Measurements from ENCODE around the gene RBM33. TPM values are rescaled to one million over a fixed set of nuclear protein-coding genes. Genes with fewer than 3 reads are reported as not detected.
A peak's percentile ranks its signal among the peaks of the same experiment; 100 is the strongest.

RBM33 gene
- total and polyA plus RNA-seq, 2 experiments from 2014 or later = 51.1 to 53.5 TPM

DNA sequence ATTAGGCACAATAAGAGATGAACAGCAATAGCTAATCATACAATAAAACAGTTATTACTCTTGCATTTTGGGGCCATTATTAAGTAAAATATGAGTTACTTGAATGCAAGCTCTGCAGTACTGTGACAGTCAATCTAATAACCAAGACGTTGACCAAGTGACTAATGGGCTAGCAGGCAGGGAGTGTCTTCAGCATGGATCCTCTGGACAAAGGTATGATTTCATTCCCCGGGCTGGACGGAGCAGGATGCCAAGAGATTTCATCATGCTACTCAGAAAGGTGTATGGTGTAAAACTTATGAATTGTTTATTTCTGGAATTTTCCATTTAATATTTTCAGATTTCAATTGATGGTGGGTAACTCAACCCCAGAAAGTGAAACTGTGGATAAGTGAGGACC lies 86.9 kb downstream of the RBM33 start:
- Histone ChIP-seq H3K36me3 (no peaks in the 10 kb centered on the region), H3K4me1 (ENCODE audit: low read depth) (peaks cover 12% of the 10 kb centered on the region), H3K9me3 (ENCODE audit: low read depth) (no peaks in the 10 kb centered on the region), H3K4me3 (no peak overlapping the region), H3K27ac (no peak overlapping the region), H3K27me3 (no peaks in the 10 kb centered on the region)
- TF ChIP-seq, protein P1, sequence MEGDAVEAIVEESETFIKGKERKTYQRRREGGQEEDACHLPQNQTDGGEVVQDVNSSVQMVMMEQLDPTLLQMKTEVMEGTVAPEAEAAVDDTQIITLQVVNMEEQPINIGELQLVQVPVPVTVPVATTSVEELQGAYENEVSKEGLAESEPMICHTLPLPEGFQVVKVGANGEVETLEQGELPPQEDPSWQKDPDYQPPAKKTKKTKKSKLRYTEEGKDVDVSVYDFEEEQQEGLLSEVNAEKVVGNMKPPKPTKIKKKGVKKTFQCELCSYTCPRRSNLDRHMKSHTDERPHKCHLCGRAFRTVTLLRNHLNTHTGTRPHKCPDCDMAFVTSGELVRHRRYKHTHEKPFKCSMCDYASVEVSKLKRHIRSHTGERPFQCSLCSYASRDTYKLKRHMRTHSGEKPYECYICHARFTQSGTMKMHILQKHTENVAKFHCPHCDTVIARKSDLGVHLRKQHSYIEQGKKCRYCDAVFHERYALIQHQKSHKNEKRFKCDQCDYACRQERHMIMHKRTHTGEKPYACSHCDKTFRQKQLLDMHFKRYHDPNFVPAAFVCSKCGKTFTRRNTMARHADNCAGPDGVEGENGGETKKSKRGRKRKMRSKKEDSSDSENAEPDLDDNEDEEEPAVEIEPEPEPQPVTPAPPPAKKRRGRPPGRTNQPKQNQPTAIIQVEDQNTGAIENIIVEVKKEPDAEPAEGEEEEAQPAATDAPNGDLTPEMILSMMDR (IDR thresholded peaks at IDR 0.05; ENCODE audit: low read depth, low read length) = no peak
- peak in 1 of 2 donors; percentile 8 for DNase-seq (ENCODE audit: low read depth in 1 of 2, low spot score in 1 of 2)

DNA sequence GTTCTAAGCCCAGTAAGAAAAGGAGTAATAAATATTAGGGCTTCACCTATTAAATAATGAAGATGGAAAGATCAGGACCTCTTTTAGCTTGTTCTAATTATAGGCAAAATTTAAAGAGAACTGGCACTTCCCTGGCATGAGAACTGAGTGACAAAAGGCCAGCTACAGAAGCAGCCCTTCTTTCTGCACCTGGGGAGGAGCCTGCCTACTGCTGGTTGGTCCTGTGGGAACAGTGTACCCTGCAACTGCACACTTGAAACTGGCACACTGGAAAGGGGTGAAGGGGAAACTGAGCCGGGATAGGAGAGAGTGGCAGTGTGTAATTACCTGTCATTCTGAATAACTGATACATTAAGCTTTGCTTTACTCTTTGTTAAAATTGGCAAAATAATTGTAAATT lies 87.4 kb downstream of the RBM33 start:
- Histone ChIP-seq H3K4me1 (ENCODE audit: low read depth) (peaks cover 12% of the 10 kb centered on the region), H3K4me3 (no peak overlapping the region), H3K27ac (no peak overlapping the region), H3K27me3 (no peaks in the 10 kb centered on the region), H3K9me3 (ENCODE audit: low read depth) (no peaks in the 10 kb centered on the region), H3K36me3 (no peaks in the 10 kb centered on the region)
- no peak for DNase-seq (ENCODE audit: low read depth in 1 of 2, low spot score in 1 of 2)
- TF ChIP-seq, protein P1 (IDR thresholded peaks at IDR 0.05; ENCODE audit: low read depth, low read length) = no peak

DNA sequence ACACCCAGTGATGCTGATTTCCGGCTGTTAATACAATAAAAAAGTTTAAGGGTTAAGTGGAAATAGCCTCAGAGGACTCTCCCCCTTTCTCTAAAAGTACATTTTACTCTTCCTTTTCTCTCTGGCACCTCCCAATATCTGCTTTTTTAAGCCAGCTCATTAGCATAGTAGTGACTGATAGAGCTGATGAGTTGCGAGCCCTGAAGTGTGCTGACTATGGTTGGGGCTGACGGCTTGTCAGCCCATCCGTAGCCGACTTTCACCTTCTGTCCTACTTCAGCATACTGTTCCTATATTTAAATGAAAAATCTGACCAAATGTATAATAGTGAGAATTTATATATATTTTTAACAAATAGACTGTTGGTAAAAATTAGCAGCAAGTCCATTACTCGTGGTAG lies 87.8 kb downstream of the RBM33 start:
- H3K36me3 ChIP-seq = no peaks in the 10 kb centered on the region
- TF ChIP-seq, protein P1 (IDR thresholded peaks at IDR 0.05; ENCODE audit: low read depth, low read length) = no peak
- no peak overlapping the region for H3K4me3 ChIP-seq
- H3K4me1 ChIP-seq (ENCODE audit: low read depth) = peaks cover 12% of the 10 kb centered on the region
- H3K27me3 ChIP-seq = no peaks in the 10 kb centered on the region
- H3K27ac ChIP-seq = no peak overlapping the region
- DNase-seq (ENCODE audit: low read depth in 1 of 2, low spot score in 1 of 2) = no peak
- no peaks in the 10 kb centered on the region for H3K9me3 ChIP-seq (ENCODE audit: low read depth)

DNA sequence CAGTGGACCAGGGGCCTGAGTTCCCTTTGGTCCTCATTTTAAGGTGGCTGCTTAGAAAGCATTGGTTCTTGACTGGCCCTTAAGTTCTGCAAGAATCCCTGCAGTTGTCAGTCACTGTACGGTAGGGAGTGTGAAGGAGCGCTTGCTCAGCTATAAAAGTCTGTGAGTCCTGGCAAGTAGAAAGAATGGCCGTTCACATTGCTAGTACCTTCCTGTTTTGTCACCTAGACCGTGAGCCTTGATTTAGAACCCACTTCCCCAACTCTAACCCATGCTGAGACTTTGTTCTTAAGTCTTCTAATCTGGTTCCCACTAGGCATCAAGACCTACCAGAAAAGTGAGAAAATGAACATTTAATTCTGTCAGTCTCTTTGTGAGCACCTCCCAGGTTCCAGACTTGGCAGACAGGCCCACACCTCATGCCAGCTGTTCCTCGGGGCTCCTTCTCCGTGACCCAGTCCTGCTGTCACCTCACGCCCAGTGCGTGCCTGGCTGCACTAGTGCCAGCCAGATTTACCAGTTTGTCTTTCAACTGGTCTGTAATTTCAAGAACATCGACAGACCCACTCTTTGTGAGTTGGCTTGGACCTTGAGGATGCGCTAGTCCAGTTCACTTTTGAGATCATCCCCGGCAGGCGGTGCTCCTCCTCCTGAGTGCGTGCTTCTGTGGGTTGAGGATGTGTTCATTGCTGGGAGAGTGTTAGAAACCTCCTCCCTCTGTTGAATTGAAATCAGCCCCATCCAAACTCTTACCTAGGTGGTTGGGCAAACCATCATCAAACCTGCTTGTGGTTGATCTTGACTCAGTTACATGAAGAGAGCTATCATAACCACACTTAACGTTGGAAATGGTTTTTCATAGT lies 89.4 kb downstream of the RBM33 start:
- no peaks in the 10 kb centered on the region for H3K27me3 ChIP-seq
- no peak for DNase-seq (ENCODE audit: low read depth in 1 of 2, low spot score in 1 of 2)
- peaks cover 11% of the 10 kb centered on the region for H3K36me3 ChIP-seq
- no peaks in the 10 kb centered on the region for H3K9me3 ChIP-seq (ENCODE audit: low read depth)
- no peak overlapping the region for H3K27ac ChIP-seq
- TF ChIP-seq, protein P1 (IDR thresholded peaks at IDR 0.05; ENCODE audit: low read depth, low read length) = no peak
- H3K4me1 ChIP-seq (ENCODE audit: low read depth) = peaks cover 5% of the 10 kb centered on the region
- H3K4me3 ChIP-seq = no peak overlapping the region

DNA sequence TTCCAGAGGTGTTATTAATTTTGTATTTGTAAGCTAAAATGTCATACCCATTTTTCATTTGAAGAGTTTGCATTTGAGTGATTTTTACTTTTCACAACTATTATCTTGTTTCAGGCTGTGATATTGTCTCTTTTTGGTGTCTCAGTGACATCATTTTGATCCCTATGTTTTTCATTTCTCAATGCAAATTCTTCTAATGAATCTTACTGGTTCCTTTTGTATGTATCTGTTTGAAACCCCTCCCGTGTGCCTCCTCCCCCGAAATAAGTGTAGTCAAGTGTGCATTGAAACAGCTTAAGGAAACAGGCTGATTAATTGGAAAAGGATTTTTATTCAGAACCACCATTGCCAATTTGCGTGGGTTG lies 90.0 kb downstream of the RBM33 start:
- peaks cover 11% of the 10 kb centered on the region for H3K36me3 ChIP-seq
- no peaks in the 10 kb centered on the region for H3K27me3 ChIP-seq

More for the DNA sequence above, 90.0 kb downstream of the RBM33 start:
- Histone ChIP-seq H3K4me1 (ENCODE audit: low read depth) (peaks cover 5% of the 10 kb centered on the region), H3K4me3 (no peak overlapping the region), H3K27ac (no peak overlapping the region), H3K9me3 (ENCODE audit: low read depth) (no peaks in the 10 kb centered on the region)
- no peak for DNase-seq (ENCODE audit: low read depth in 1 of 2, low spot score in 1 of 2)
- TF ChIP-seq, protein P1 (IDR thresholded peaks at IDR 0.05; ENCODE audit: low read depth, low read length) = no peak
